Dendritic cell treated with granulocyte-macrophage colony-stimulating factor and Interleukin-4, amounts not matched to agents 40 ng/mL and 50 ng/mL, for 4 days (primary cell): ENCODE results near the gene PLK2.

Experiments
- H3K27ac Mint-ChIP-seq: one replicate; pipeline ENCODE4 v1.8.0; 2022; ENCODE audit warnings: mild to moderate bottlenecking, mixed read lengths
- H3K27me3 Mint-ChIP-seq: one replicate; pipeline ENCODE4 v1.8.0; 2022; ENCODE audit warnings: mild to moderate bottlenecking, mixed read lengths
- H3K36me3 Mint-ChIP-seq: one replicate; pipeline ENCODE4 v1.8.0; 2022; ENCODE audit warnings: low read depth, mixed read lengths
- H3K4me1 Mint-ChIP-seq: one replicate; pipeline ENCODE4 v1.8.0; 2022; ENCODE audit warnings: low read depth, mixed read lengths
- H3K4me3 Mint-ChIP-seq: one replicate; pipeline ENCODE4 v1.8.0; 2022; ENCODE audit warnings: mild to moderate bottlenecking, moderate library complexity, mixed read lengths
- H3K9me3 Mint-ChIP-seq: one replicate; pipeline ENCODE4 v1.8.0; 2022; ENCODE audit warnings: mixed read lengths
- intact Hi-C: fragments of 100-400 bp; cut with micrococcal nuclease; formaldehyde crosslinking; loops from one replicate; pipeline ENCODE4 v1.15.0; 2022

Gene PLK2

DNA sequence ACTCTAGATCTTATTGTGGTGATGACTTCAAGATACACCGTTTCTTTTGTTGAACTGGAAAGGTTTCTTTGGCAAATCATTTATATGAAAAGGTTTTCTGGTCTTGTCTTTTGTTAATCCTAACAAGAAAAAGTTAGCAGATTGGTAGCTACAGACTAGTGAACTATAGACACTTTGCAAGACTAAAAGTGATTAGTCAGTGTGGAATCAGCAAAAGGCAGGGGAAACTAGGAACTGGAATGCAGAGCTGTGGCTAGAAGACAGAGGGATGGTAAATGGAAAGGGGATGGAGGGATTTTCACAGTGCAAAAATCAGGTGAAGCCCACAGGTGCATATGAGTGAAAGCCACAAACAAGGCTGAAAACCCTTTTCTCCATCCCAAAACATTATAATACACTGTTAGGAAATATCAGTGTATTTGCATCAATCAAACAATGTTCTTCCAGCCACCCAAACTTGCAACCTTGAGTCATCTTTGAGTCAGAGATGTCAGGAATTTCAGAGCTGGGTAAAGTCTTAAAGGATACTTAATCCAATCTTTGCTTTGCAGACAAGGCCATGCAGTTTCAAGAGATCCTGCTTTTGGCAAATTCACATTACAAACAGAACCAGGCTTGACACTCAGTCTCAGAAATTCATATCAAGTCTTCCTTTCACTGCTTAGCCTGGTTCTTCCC is 52.7 kb downstream of the PLK2 start:
- H3K27ac Mint-ChIP-seq: no peak overlapping the region
- peaks cover 9% of the 10 kb centered on the region for H3K4me1 Mint-ChIP-seq
- intact Hi-C loops: no loop called here
- H3K27me3 Mint-ChIP-seq: peaks cover 3% of the 10 kb centered on the region
- no peaks in the 10 kb centered on the region for H3K36me3 Mint-ChIP-seq
- H3K4me3 Mint-ChIP-seq: no peak overlapping the region
- H3K9me3 Mint-ChIP-seq: no peaks in the 10 kb centered on the region

DNA sequence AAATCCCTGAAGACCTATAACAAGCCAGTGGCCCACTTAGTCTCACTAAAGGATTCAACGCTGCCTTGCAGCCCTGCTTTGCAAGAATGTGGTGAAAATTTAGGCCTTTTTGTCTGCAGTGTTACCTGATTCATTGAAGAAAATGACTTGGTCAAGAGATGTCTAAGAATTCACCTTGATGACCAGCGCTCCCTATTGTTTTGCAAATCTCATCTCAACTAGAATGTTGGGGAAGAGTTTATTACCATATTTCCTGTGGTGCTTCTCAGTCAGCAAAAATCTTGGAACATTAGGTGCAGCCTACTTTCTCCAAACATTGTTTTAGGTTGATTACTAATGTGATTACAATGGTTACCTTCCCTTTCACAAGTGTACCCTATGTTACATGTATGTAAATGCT is 53.5 kb downstream of the PLK2 start:
- Mint-ChIP-seq H3K36me3 (no peaks in the 10 kb centered on the region), H3K4me1 (peaks cover 9% of the 10 kb centered on the region), H3K27me3 (peaks cover 3% of the 10 kb centered on the region), H3K4me3 (no peak overlapping the region), H3K9me3 (no peaks in the 10 kb centered on the region), H3K27ac (no peak overlapping the region)
- intact Hi-C loops: no loop called here

DNA sequence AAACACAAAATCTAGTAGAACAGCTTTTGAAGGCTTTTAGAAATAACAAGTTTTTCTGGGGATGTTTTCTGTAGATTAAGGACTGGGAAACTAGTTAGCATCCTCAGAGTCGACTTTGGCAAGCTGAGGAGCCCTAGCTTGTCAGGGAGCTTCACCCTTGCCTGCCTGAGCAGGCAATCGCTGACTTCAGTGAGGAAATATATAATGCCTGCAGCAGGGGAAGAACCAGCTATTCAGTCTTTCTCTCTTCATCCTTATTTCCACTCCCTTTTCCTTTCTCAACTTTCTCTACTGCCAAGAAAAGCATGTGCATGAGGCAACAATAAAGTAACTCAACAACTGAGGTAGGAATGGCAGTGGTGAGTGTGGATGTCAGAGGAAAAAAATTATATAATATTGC is 54.7 kb downstream of the PLK2 start:
- Mint-ChIP-seq H3K9me3 (no peaks in the 10 kb centered on the region), H3K27ac (no peak overlapping the region), H3K4me3 (no peak overlapping the region), H3K27me3 (peaks cover 3% of the 10 kb centered on the region), H3K4me1 (no peaks in the 10 kb centered on the region), H3K36me3 (no peaks in the 10 kb centered on the region)
- intact Hi-C loops: no loop called here

DNA sequence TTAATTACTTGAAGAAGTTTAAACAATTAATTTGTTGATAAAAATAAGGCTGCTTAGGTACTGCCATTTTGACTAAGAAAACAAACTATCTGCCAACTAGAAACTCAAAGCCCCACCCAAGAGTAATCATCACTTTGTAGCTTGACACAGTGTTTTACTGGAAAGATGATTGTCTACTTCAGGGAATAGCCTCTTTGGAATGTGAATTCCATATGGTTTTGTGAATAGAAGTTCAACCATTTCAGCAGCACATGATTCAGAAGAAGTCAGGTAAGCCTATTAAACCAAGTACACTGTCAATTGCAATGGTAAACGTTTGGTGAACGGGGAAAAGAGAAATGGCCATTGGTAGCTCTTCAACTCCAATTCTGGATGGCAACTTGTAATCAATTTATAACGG is 55.2 kb downstream of the PLK2 start:
- Mint-ChIP-seq H3K27ac (no peak overlapping the region), H3K27me3 (peaks cover 3% of the 10 kb centered on the region), H3K4me3 (no peak overlapping the region), H3K4me1 (no peaks in the 10 kb centered on the region), H3K36me3 (no peaks in the 10 kb centered on the region), H3K9me3 (no peaks in the 10 kb centered on the region)
- intact Hi-C loops: no loop called here
